Eye (tissue), 1 donor: ENCODE results near the gene RCE1.

ENCODE experiments used
- DNase-seq: peaks from one replicate; pipeline ENCODE4 v3.0.0-alpha.2; 2015

Gene RCE1

DNA sequence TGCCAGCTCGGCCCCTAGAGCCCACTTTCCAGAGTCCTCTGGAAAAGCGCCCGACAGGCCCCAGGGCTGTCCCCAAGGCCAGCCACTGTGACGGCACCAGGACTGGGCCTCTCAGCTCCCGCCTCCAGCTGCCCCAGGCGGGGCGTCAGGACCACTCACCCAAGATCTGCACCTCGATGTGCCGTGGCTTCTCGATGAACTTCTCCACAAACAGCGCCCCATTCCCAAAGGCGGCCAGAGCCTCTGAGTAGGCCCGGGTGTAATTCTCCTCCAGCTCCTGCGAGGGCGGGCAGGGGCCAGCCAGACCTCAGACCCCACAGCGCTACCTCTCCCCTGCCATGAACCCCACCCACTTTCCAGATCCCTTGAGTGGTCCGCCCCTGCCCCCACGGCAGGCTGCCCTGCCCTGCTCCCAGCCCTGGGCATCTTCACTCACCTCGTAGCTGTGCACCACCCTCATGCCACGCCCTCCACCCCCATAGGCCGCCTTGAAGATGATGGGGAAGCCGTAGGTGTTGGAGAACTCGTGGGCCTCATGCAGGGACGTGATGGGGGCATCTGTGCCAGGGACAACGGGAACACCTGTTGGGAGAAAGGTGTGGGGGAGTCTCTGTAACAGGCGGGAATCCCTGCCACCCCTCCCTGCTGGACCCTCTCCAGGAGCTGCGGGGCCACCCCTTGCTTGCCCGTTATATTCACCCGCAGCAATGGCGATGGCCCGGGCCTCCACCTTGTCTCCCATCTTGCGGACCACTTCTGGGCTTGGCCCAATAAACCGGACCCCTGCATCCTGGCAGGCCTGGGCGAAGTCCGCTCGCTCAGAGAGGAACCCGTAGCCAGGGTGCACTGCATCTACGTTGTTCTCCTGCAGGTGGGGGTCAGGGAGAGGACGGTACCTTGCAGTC lies 27.6 kb downstream of the RCE1 start:
- no peak for DNase-seq

DNA sequence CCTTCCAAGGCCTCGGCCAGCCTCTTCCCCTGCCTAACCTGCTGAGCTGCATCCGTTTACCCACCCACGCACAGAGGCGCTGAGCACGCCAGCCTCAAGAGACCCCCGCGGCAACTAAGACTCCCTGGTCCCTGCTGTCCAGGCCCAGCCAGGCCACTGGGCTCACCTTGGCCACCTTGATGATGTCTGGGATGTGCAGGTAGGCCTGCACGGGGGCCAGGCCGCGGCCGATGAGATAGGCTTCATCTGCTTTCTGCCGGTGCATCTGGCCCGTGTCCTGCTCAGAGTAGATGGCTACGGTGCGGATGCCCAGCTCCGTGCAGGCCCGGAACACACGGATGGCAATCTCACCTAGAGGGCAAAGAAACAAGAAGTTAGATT lies 28.3 kb downstream of the RCE1 start:
- no peak for DNase-seq

DNA sequence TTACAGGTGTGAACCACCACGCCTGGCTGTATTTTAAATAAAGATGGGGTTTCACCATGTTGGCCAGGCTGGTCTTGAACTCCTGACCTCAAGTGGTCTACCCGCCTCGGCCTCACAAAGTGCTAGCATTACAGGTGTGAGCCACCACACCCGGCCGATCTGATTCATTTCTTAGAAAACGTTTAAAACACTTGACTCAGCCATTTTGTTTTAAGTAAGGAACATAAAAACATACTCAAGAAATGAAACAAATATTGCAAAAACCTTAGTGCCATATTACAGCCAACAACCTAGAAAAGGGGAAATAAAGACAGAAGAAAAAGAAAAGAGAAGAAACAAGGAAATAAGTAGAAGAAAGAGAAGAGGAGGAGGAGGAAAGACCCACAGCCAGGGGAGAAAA lies 31.0 kb downstream of the RCE1 start:
- no peak for DNase-seq

DNA sequence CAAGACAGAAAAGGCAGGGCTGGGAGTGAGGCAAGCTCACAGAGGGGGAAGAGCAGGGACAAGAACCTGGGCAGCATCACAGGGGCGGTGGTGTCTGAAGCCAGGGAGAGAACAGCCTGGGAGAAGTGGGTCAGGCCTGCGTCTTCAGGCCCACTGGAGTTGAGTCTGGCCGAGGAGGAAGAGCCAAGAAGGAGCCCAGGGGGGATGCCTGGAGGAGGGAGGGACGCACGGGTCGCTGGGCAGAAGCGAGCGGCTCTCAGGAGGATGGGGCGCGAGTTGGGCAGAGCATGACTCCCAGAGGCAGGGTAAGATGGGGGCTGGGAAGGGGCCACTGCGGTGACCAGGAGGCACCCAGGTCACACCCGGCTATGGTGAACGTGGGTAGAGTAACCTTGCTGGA lies 32.1 kb downstream of the RCE1 start:
- DNase-seq, result peak; percentile 47

DNA sequence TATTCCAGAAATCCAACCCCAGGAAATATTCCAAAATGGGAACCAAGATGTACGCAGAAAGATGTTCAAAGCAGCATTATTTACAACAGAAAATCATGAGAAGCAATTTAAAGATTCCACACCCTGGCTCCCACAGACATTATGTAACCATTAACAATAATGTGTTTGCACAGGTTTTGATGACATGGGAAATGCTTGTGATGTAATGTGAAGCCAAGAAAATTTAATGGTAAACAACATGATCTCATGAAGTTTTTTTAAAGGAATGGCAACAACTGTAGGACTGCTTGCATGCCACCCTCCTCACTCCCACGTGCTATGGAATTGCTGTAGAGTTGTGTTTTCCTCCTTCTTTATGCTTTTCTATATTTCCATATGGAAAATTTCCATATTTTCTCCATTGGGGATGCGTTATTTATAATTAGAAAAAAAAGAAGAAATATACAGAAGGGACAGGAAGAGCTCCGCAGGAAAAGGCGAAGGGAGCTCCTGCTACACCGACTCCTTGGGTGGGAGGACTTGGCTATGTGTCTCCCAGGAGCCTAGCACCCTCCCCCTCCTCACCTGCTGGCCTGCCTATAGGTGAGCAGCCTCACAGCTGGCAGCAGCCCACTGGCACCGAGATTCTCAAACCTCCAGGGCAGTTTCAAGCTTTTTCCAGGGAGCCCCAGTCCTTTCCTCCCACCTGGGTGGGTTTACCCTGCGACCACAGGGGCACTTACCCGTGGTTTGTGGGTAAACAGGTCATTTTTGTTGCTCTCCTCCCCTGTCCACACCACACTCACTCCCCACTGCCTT lies 34.5 kb downstream of the RCE1 start:
- DNase-seq, result no peak

DNA sequence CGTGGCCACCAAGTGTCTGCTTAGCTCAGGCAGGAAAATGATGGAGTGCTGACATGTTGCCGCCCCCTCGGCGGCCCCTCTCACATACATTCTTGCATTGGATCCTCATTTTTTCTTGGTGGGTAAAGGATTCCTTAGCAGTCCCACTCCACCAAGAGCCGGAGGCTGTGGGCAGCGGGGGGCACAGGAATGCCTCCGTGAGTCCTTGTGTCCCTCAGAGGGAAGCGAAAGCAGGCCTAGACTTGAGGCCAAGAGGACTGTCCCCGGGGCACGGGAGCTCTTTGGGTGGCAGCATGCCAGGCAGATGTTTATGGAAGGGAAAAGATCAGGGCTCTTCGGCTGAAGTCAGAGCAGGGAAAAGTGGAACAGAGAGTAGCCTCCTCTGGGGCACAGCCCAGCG lies 35.2 kb downstream of the RCE1 start:
- DNase-seq, result no peak

DNA sequence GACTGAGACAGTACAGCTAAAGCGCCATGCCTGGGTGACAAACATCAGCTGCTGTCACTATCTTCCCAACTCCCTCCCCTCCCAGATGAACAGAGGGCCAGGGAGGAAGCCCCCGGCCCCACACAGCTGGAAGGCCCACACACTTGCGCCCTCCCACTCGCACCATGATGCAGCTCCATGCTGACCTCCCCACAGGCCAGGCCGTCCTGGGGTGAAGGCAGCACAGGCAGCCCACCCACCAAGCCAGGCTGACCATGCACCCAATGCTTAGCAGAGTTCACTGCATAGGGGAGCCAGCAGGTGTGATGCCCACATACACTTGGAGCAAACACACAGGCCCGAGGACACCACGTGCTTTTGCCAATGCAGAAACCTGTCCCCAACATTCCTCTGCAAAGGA lies 35.8 kb downstream of the RCE1 start:
- DNase-seq, result no peak

DNA sequence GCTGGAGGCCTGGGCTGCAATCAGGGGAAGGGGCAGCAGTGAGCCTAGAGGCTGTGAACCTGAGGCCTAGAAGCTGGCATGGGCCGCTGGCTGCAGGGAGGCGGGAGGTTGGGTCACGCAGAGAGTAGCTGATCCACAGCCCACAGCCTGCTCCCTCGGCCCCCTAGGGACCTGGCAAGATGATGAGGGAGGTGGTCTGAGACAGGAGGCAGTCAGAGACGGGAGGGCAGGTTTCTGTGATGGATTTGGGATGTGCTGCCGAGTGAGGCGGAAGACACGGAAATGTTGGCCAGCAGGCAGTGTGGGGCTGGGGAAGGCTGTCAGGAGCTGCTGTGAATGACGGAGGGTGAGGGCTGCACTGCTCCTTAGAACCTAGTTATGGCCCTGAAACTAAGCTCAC lies 36.3 kb downstream of the RCE1 start:
- DNase-seq, result peak; percentile 70

DNA sequence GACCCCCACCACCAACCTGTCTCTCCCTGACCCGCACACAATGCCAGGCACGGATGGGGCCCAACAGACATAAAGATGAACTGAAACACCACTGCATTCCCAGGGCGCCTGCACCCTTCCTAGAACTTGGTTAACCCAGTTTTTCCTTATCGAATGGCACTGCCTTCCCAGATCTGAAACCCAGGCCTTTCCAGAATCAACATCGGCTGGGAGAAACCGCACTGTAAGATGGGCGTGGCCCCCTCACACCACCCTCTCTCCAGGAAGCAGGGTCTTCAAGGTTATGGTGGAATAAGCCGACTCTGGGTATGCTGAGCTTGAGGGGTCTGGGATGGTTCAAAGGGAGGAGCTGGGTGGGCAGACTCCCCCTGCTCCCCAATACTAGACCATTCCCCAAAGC lies 36.8 kb downstream of the RCE1 start:
- DNase-seq, result no peak

DNA sequence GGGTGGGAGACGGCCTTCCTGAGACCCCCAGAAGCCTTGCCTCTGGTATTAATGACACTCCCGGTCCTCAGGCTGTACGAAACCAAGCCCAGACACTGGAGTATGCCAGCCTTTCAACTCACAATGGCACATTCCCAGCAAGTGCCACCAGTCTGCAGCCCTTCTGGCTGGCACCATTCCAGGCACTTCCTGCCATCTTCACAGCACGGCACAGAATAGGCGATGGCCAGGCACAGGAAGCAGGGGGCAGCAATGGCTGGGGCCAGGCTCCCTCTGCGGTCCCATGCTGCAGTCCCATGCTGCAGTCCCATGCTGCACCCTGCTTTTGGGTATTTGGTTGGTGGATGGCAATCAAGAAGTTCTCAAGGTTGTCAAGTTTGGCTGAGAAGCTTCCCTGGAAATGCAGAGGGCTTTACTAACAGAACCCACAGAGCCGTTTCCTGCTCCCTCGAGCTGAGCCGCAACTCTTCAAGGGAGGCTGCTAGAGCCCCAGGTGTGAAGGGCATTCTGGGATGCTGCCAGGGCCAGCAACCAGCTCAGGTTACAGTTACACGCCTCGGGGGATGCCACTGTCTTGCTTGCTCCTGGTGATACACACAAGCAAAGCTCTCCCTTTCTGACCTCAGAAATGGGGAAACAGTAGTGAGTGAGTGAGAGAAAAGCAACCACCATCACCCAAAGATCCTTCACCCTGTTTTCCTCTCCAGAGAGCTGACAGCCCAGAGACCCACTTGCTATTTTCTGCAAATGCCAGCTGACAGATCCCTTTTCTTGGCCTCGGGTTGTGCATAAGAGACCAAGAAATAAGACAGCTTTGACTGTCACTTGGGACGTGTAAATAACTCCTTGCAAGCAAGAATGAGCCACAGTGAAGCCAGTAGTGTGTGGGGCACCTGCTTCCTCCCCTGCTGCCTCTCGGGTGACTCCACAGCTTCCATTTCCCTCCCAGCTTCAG lies 37.5 kb downstream of the RCE1 start:
- no peak for DNase-seq

DNA sequence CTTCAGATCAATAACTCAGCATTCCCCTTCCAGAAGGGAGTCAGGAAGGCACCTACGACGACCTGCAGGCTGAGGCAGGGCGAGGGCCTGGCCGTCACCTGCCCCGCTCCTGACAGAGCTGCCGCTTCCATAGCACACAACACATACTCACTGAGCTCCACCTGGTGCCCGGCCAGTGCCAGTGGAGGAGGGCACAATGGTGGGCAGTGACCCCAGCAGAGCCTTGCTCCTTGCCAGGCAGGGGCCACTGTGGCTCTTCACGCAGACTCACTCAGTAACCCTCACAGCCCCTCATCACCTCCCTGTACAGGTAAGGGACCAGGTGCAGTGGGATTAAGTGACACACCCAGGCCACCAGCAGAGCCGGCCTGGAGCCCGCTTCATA lies 38.2 kb downstream of the RCE1 start:
- no peak for DNase-seq

DNA sequence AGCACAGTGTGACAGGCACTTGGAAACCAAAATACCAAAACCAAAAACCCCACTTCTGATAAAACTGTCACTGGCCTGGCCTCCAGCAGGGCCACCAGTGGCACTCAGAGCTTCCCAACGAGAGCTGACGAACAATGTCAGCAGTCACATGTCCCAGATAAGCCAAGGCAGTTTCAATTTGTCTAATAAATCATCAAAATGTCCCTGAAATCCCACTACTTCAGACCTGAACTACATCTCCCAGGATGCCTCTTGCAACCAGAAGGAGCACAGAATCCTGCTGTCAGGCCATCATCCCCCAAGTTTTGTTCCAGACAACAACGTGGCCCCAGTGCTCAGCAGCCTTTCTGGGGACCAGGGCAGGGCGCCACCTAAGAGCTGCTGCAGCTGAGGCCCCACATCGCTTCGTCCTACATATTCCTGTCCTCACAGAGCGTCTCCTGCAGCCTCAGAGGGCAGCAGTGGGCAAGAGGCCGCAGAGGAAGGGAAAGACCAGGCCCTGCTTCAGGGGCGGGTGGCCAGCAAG lies 38.7 kb downstream of the RCE1 start:
- no peak for DNase-seq

DNA sequence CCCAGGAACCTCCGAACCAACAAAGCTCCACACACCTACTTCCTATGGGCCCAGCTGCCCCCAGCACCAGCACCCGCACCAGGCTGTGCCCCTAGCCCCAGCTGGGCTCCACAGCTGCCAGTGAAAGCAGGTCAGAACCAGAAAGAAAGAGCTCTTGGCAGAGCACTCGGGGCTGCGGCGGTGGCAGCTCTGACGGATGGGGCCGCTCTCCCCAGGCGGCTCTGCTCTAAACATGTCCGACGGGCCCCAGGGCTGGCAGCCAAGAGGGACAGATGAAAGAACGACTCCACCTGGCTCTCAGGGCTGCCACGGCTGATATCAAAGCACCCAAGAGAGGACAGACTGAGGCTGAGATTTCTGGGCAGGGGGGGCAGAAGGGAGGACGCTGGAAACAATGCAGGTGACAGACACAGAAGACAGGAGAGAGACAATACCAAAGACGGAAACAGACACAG lies 39.3 kb downstream of the RCE1 start:
- DNase-seq, result no peak

DNA sequence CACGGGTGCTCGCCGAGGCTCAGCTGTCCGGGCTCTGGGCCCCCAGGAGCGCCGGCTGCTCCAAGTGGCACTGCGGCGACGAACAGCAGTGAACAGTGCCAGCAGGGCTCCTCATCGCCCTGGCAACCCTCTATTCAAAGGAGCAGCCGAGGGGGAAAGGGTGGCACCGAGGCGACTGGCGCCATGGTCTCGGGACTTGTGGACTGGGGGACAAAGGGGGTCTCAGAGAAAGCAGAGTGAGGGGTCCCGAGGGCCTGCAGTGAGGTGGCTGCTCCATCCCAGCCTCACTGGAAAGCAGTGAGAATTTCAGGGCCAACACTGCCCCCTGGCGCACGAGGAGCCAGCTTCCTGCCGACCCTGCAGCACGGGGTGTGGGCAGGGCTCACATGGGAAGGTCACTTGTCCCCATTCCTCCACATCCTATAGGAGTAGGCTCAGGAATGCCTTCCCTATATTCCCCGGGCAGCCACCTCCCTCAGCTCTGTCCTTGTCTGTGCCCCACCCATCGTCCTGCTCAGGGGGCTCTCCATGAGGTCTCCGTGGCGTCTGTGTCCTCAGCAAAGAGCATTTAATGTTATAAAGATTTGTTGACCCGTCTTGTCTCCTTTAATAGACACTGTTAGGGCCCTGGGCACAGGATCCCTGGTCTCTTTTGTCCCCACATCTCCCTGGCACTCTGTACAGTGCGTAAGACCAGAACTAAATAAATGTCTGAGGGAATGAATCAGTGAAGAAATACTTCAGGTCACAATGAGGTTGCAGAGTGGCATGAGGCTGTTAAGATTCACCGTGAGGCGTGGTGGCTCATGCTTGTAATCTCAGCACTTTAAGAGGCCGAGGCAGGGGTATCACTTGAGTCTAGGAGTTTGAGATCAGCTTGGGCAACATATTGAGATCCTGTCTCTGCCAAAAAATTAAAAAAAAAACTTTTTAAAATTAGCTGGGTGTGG lies 40.0 kb downstream of the RCE1 start:
- peak; percentile 92 for DNase-seq

DNA sequence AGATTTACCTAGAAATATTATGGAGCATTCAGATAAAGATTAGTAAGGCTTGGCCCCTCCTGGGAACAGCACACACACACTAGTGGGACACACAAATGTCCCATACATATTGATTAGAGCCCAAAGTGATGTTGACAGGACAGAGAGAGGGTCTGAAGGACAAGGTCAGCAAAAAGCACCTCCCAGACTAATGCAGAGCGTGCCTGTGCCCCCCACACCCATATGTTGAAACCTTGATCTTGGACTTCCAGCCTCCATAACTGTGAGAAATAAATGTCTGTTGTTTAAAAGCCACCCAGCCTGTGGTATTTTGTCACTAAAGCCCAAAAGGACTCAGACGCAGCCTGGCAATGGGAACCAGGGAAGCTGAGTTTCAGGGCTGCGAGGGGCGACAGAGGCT lies 41.2 kb downstream of the RCE1 start:
- no peak for DNase-seq

DNA sequence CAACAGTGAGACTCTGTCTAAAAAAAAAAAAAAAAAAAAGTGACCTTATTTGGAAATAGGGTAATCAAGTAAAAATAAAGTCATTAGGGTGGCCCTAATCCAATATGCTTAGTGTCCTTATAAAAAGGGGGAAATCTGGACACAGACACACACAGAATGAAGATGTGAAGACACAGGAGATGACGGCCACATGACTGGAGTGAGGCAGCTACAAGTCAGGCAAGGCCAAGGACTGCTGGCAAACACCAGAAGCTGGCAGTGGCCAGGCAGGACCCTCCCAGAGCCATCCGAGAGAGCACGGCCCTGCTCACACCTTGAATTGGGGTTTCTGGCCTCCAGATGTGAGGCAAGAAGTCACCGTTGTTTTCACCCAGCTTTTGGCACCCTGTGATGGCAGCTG lies 42.2 kb downstream of the RCE1 start:
- no peak for DNase-seq

DNA sequence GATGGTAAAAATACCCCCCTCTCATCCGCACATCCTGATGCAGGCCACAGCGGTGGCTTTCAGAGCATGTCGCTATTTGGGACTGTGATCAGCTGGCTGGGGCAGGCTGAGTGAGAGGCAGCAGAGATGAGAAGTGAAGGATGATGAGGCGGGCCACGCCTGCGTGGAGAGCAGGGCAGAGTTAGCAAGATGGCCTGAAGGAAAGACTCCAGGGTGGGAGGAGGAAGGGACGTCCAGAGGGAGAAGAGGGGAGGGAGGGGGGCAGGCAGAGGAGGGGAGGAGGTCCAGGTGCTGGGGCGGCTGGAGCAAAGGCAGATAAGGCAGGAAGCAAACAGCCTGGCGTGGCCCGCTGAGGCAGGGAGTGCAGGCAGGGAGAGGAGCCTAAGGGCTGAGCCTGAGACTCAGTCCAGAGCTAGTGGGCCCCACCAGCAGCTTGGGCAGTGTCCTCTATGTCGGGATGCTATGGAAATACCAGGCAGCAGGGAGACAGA lies 42.8 kb downstream of the RCE1 start:
- DNase-seq, result no peak

DNA sequence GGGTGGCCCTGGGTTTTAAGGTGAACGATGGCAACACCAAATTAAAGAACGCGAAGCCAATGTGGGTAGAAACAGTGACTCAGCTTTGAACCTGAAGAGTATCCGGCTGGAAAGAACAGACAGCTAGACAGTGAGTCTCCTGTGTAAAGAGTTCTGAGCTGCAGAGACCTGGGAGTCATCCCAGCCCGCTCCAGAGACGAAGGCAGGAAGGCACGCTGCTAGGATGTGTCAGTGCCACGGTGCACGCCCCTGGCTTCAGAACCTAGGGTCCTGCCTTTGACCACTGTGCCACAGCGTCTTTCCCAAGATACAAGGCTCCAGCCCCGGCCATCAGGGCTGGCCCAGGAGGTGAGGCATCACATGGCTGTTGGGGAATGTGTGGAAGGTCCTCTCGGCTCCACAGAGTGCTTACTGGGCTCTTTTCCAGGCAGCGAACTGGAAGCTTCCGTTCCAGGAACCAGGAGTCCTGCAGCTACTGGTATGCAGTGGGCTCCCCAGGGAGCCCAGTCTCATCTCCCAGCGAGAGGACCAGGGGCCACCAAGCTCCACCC lies 43.5 kb downstream of the RCE1 start:
- DNase-seq, result no peak

DNA sequence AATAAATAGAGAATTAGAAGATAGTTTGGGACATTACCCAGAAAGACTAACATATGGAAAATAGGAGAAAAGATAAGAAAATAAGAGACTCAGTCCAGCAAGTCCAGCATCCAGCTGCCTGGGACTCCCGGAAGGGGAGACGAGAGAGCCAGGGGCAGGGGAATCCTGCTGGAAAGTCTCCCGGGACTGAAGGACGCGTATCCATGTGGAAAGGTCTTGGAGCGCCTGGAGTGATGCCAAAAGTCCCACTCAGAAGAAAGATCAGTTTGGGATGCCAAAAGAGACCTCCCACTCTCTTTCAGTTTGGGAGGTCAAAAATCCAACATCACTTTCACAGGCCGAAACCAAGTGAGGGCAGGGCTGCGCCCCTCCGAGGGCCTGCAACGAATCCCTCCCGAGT lies 44.3 kb downstream of the RCE1 start:
- no peak for DNase-seq

DNA sequence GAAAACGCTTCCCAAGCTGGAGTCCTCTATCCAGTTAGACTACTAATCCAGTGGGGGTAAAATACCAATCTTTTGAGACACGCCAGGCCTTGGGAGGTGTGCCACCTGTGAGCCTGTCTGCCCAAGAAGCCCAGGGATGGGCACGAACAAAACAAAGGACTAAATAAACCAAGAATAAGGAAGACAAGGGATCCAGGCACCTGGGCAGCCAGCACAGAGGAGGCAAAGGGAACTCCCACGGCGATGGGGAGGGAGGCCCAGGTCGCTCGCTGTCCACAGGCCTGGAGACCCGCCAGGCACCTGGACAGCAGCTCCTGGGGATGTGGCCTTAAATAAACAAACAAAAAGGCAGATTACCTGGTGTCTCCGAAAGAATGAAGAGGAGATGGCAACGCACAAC lies 45.0 kb downstream of the RCE1 start:
- DNase-seq, result no peak

DNA sequence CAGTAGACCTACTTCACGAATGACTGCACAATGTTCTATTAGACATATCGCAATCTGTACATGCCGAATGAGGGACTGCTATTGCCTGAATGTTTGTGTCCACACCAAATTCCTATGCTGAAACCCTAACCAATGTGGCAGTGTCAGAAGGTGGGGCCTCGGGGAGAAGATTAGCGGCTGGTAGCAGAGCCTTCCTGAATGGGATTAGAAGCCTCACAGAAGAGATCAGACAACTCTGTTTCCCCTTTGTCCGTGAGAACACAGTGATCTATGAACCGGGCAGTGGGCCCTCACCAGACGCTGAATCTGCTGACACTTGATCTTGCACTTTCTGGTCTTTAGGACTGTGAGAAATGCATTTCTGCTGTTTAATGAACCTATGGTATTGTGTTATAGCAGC lies 46.7 kb downstream of the RCE1 start:
- DNase-seq, result peak; percentile 46
